HG02763 (cell line): ENCODE data around the gene NEDD4L.

Source experiments
- ATAC-seq: cut with Tn5 transposase; IDR thresholded peaks from one replicate; pipeline ENCODE4 v1.9.1; 2021; ENCODE audit warnings: mild to moderate bottlenecking, moderate library complexity; ENCODE audit not compliant: unreplicated experiment

The NEDD4L gene

GRCh38 chr18:58337285-58337684 lies 293.3 kb downstream of the NEDD4L start:
- no peak for ATAC-seq

GRCh38 chr18:58337686-58338085 lies 293.7 kb downstream of the NEDD4L start:
- ATAC-seq, result no peak

- no peak for ATAC-seq
Observed at GRCh38 chr18:58338141-58338540, 294.1 kb downstream of the NEDD4L start.

- no peak for ATAC-seq
Observed at GRCh38 chr18:58338961-58339592, 295.1 kb downstream of the NEDD4L start.

- ATAC-seq, result no peak
Observed at GRCh38 chr18:58339890-58340289, 295.9 kb downstream of the NEDD4L start.

GRCh38 chr18:58341916-58342315 lies 297.9 kb downstream of the NEDD4L start:
- ATAC-seq, result no peak

- no peak for ATAC-seq
Observed at GRCh38 chr18:58344080-58344670, 300.1 kb downstream of the NEDD4L start.

- no peak for ATAC-seq
Observed at GRCh38 chr18:58344861-58345463, 300.9 kb downstream of the NEDD4L start.

GRCh38 chr18:58345875-58346274 lies 301.8 kb downstream of the NEDD4L start:
- no peak for ATAC-seq

GRCh38 chr18:58347135-58347534 lies 303.1 kb downstream of the NEDD4L start:
- ATAC-seq, result no peak

- no peak for ATAC-seq
Observed at GRCh38 chr18:58348517-58348916, 304.5 kb downstream of the NEDD4L start.

- ATAC-seq, result no peak
Observed at GRCh38 chr18:58348951-58349350, 304.9 kb downstream of the NEDD4L start.

GRCh38 chr18:58349650-58350049 lies 305.6 kb downstream of the NEDD4L start:
- ATAC-seq, result no peak

- ATAC-seq, result no peak
Observed at GRCh38 chr18:58350526-58350925, 306.5 kb downstream of the NEDD4L start.

- no peak for ATAC-seq
Observed at GRCh38 chr18:58351776-58352175, 307.8 kb downstream of the NEDD4L start.

GRCh38 chr18:58353581-58353980 lies 309.6 kb downstream of the NEDD4L start:
- no peak for ATAC-seq

GRCh38 chr18:58354051-58354450 lies 310.0 kb downstream of the NEDD4L start:
- ATAC-seq, result no peak

GRCh38 chr18:58354791-58355190 lies 310.8 kb downstream of the NEDD4L start:
- ATAC-seq, result no peak

GRCh38 chr18:58355243-58355642 lies 311.2 kb downstream of the NEDD4L start:
- ATAC-seq, result no peak

GRCh38 chr18:58359218-58359617 lies 315.2 kb downstream of the NEDD4L start:
- ATAC-seq, result no peak

GRCh38 chr18:58359620-58360019 lies 315.6 kb downstream of the NEDD4L start:
- ATAC-seq, result no peak

GRCh38 chr18:58360324-58360723 lies 316.3 kb downstream of the NEDD4L start:
- ATAC-seq, result no peak
